ENCODE results near the gene ETFB.

Gene ETFB

DNA sequence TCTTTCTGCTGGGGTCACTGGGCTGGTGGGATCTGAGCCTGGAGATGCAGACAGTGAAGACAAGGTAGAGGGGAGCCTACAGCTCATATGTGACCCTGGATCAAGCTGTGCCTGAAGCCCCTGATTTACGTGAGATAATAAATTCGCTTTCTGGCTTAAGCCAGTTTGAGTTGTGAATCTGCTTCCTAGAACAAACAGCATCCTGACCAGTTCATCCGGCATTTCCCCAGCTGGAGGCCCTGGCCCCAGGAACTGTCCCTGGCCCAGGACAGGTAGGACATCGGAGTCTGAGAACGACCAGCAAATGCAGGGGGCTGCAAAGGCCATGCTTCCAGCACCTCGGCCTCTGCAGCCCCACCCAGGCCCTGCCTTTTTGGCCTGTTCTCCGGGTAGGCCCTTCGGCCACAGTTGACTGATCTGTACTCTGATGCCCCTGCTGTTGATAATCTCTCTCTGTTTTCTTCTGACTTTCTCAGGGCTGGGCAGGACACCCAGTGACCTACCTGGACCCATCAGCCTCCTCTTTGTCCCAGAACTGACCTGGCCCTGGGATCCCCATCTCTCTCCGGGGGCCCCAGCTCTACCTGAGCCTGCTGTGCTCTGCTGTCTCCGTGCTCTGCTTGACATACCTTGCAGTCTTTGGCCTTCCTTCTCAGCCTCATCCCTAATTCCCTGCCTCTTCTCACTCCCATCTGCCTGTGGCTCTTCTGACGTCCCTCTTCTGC, 14.8 kb downstream of the ETFB start:
- no peak for DNase-seq (ENCODE audit: low spot score)

DNA sequence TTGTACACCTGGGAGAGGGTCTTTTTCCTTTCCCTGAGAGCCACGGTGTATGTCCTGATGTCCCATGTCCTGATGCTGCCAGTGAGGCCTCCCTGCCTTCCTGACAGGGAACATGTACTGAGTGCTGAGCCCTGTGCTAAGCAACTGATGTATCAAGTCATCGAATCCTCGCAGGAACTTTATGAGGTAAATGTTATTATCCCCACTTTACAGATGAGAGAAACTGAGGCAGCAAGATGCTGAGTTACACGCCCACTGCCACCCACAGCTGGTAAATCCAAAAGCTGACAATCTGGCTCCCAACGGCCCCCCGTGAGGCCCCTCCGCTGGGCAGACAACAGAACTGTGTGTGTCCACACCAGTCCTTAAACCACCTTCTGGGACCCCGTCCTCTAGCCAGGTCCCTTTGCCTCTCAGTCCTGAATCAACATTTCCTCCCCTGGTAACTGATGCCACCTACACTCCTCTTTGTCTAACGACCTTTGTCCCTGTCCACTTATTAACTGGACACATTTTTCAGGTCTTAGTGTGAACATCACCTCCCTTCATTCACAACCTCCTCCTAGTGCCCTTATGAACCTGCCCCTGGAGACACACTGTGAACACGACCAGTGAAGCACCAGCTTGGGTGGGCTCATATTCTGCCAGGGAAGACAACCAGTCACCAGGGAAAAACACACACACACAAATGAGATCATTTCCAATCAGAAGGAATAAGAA, 18.8 kb downstream of the ETFB start:
- no peak for DNase-seq (ENCODE audit: low spot score)

DNA sequence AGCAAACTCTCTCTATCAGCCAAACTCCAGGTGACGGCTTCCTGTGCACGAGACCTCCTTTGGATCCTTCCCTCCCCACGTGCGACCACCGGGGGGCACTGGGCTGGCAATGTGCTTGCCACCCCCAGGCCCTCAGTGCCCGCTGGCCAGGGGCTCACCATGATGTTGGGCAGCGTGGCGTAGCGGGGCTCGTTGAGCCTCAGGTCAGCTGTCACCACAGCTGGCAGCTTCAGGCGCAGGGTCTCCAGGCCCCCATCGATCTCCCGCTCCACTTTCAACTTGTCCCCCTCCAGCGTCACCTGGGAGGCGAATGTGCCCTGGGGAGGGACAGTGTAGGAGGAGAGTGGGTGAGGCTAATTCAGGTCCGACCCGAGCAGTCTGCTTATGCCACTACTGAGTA, 19.4 kb downstream of the ETFB start:
- no peak for DNase-seq (ENCODE audit: low spot score)

DNA sequence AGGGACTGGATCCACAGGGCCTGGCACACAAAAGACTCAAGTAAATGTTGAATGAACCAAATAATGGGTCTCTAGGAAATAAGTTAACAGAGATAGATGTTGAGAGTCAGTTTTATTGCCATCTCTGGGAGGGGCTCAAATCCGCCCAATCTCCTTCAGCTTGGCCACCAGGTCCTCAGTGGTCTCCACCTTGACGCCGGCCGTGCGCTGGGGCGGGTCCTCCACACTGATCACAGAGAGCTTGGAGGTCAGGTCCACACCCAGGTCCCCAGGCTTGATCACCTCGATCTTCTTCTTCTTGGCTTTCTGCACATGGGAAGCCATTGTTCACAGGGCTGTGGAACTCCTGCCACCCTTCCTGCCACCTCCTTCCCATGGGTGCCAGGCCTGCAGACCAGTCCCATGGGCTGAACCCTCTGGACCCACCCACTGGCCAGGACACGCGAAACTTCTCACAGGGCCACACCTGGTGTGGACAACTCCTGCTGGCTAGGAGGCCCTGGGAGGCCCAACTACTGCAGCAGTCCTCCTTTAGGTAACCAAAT, 21.0 kb downstream of the ETFB start:
- no peak for DNase-seq (ENCODE audit: low spot score)

DNA sequence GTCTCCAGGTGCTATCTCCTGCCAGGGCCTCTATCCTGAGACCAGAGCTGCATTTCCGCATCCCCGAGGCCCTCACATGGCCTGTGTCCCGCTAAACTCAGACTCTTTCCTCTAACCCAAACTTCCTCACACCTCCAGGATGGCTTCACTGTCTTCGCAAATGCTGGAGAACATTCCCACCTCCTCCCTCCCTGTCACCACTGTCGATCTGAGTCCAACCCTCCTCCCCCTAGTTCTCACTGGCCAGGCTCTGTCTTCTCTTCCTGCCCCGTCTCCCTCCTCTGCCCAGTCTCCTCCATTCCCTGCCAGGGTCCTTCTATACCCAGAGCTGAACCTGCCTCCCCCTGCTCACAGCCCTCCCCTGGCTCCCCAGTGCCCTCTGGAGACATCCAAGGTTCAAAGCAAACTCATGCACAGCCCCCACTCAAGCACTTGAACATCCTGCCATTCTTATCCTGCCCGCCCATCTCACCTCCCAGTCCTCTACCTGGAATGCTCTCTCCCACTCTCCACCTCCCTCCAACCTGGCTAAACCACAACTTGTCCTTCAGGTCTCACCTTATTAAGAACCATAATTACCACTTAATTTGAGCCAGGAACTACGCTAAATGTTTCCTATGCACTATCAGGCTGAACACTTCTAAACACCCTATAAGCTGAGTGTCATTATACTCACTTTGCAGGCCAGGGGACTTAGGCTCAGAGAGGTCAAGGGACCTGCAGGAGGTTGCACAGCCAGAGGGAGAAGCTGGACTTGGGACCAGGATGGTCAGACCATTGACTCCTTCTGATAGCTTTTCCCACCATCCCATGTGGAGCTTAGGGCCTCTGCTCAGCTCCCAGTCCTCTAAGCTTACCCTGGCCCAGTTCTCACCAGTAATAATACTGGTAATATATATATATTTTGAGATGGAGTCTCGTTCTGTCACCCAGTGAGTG, 23.3 kb downstream of the ETFB start:
- DNase-seq (ENCODE audit: low spot score), result no peak

DNA sequence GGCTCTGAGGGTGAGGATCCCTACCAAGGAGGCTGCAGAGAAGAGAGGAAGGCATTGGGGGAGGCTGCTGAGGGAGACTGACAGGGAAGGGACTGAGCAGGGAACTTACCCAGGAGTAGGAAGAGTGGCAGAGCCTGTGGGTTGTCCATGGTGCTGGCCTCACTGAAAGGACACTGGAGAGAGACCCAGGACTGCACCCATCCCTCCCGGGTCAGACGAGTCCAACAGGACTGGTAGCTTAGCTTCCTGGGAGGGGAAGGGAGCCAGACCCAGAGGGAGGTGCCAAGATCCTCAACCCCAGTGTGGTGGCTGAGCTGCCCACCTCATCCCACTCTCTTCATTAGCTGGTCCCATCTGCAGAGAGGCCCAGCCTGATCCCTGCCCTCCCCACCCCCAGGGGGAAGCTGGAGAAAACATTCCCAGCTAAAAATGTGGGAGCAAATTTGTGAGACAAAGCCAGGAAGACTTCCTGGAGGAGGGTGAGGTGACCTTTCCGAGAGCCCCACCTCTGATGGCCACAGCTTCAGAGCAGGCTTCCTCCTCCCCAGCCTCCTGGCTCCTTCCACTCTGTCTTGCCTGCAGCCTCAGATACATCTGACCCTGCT, 24.1 kb downstream of the ETFB start, which contains the start of gene VSIG10L:
VSIG10L (minus strand) TSS at position 164 of the 605 bp plus-strand sequence; CDS start at position 149, 15 bp downstream.
- no peak for DNase-seq (ENCODE audit: low spot score)

DNA sequence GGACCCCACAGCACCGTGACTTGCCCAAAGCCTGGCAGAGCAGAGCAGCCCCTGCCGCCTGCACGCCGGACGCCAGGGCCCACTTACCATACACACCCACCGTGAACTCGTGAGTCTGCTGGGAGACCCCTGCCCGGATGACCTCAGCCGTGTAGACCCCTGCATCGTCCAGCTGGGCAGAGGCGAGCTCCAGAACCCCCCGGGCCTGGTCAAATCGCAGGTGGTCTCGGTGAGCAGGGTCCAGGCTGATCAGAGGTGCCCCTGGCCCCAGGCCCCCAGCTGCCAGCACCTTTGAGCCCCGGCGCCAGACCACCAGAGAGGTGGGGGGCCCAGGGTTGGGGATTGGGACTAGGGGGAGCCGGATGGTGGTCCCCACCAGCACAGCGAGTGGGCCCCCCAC, 25.1 kb downstream of the ETFB start:
- DNase-seq (ENCODE audit: low spot score), result no peak

DNA sequence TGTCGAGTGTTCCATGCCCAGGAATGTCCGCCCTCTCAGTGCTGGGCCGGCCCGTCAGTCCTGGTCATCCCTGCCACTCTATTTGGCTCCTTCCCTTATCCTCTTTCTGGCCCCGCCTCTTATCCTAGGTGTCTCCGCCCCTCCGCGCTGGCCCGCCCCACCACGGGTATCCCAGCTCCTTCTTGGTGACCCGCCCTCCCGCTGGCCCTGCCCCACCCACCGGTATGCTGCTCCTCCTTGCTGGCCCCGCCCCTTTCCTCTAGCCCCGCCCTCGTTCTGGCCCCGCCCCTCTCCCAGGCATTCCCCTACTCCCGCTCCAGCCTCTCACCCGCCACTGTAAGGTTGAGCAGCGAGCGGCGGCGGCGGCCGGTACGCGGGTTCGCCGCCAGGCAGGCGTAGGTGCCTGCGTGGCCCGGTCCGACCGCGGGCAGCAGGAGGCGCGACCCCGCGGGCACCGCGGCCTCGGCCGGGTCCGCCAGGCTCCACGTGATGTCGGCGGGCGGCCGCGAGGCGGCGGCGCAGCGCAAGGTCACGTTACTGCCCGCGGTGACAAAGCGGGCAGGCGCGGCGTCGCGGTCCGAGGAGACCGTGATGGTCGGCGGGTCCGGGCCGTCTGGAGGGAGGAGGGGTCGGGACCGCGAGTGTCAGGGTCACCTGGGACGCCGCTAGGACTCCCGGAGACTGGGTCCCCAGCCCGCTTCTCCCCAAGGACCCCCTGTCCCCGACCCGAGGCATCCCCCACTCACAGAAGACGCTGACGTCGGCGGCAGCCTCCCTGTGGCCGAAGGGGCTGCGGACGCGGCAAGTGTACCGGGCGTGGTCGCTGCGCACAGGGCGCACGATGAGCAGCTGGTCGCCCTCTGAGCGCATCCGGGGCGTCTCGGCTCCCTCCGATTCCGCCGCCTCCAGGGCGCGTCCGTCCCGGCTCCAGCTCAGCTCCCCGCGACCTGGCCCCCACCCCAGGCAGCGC, 26.2 kb downstream of the ETFB start:
- DNase-seq (ENCODE audit: low spot score), result peak; percentile 98

DNA sequence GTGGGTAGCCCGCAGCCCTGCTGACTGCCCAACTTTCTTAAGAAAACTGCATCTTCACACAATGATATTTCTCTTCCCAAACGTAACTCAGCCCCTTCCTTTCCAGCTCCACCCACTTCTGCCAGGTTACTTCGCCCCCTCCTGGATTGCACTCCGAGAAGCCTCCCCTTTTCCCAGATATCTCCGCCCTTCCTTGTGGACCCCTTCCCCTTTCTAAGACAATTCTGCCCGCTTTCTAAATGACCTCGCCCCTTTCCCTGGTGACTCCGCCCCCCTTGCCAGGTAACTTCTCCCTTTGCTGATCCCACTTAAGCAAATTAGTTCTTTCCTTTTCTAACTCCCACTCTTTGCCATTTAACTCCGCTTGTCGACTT, 26.9 kb downstream of the ETFB start:
- no peak for DNase-seq (ENCODE audit: low spot score)

DNA sequence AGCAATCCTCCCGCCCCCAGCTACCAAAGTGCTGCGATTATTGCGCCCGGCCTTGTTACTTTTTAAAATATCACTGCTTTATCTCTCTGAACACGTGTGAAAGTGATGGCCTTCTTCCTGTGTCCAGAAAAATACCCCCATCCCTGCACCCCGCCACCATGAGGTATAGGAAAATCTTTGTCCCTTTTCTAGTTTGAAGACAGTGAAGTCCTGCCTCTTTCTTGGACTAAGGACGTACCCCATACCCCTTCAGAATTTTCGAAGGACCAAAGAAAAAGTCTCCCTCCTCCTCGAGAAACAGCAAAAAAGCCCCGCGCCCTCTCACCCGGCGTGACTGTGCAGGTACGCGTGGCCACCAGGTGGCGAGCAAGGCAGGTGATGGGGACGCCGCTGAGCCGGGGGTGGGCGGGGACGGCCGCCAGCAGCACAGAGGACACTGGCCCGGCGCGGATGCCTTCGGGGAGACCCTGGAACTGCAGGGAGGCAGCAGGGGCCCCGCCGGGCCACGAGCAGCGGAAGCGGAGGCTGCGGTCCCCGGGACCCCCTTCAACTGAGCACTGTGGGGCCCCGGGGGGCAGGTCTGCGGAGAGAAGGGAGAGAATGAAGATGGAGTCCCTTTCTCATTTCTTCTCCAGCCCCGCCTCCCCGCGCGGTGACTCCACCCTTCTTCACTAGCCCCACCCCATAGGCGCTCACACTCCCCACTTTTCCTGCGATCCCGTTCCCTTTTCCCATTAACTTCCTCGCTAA, 27.4 kb downstream of the ETFB start:
- peak; percentile 91 for DNase-seq (ENCODE audit: low spot score)

DNA sequence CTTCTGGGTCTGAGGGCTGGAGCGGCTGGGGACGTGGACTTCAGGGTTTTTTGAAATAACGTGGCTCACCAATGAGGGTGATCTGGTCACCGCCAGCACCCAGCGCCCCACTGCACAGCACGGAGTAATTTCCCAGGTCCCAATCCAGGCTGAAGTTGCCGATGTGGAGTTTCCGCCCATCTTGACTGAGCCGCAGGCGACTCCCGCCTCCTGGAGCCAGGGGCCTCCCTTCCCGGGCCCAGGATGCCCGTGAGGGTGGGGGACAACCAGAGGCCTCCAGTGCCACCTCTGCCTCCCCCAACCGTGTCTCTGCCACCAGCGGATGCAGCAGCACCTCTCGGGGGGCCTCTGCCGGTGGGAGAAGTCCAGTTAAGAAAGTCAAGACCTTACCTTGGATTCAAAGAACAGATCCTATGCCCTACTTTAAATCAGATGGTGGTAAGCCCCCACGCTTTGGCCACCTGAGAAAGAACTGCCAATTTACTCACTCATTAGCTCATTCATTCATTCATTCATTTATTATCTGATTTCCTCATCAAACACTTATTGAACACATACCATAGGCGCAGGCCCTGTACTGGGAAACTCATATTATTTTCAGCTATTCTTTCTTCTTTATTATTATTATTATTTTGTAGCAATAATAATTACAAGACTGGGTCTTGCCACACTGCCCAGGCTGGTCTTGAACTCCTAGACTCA, 28.2 kb downstream of the ETFB start:
- no peak for DNase-seq (ENCODE audit: low spot score)

DNA sequence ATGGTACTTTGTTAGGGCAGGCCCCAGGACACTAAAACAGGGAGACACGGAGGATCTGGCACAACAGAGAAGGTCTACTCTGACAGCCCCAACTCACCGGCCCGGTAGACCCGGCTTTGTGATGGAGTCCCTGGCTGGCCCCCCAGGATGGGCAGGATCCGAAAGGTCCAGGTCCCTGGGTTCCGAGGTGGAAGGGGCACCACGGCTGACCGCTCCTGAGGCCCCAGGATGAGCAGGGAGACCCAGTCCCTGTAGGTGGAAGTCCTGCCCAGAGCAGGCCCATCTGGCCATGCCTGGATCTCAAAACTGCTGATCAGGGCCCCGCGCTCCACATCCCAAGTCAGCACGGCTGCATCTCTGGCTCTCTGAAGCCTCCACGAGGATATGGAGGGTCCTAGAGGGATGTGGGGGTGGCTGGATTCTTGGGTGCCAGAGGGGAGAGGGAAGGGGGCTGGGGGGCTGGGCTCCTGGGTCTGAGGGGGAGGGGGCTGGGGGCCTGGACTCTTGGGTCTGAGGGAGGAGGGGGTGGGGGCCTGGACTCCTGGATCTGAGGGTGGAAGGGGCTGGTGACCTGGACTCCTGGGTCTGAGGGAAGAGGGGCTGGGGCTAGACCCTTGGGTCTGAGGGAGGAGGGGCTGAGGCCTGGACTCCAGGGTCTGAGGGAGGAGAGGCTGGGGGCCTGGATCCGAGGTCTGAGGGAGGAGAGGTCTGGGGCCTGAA, 28.9 kb downstream of the ETFB start:
- DNase-seq (ENCODE audit: low spot score), result no peak

DNA sequence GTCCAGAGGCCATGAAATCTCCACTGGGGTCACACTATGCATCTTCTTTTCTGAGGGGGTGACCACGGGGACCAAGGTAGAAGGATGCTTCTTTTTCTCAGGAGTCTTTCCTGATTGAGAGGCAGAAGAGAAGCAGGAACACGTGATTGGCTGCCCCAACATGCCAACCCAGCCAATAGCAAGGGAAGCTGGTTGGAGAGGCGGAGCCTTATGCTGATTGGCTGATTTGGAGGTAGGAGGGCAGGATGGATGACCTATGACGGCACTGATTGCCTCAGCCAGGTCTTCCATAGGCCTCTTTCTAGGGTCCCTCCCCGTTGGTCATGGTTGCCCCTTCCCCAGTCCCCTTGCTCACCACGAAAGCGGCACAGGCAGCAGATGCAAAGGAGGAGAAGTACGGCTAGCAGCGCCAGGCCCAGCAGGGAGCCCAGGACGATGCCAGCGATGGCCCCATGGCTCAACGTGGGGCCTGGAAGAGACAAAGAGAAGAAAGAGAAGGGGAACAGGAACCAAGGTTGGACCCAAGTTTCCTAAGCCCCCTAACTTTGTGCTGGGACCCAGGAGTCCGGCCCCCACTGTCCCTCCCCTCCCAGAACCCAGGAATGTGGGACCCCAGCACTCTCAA, 32.2 kb downstream of the ETFB start:
- no peak for DNase-seq (ENCODE audit: low spot score)

DNA sequence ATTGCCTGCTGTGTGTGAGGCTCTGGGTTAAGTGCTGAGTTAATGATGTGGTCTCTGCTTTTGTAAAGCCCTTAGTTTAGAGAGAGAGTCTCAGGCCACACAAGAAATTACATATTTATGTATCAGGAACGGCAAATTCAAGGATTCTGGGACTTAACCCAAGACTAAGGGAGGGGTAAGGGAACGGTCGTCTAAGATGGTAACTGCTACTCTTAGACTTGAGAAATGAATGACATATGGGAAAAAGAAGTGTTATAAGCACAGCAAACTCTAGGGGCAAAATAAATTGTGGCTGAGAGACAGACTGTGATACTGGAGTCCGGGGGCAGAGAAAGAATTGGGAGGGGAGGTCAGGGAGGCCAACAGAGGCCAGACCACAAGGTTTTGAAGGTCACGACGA, 34.5 kb downstream of the ETFB start:
- no peak for DNase-seq (ENCODE audit: low spot score)

DNA sequence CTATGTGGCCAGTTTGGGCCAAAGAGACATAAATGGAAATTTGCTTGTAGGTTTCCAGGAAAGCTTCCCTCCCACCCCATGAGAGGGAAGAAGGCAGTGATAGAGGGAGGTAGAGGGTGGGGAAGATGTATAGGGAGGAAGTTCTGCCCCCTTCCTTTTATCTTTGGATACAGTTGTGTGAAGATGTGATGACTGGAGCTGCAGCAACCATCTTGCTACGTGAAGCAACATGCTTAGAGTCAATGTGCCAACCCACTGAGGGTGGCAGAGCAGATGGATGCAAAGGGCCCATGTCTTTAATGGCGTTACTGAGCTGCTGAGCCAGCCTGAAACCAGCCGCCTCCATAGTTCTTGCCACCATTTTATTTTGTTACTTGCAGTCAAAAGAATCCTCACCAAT, 35.0 kb downstream of the ETFB start:
- no peak for DNase-seq (ENCODE audit: low spot score)

DNA sequence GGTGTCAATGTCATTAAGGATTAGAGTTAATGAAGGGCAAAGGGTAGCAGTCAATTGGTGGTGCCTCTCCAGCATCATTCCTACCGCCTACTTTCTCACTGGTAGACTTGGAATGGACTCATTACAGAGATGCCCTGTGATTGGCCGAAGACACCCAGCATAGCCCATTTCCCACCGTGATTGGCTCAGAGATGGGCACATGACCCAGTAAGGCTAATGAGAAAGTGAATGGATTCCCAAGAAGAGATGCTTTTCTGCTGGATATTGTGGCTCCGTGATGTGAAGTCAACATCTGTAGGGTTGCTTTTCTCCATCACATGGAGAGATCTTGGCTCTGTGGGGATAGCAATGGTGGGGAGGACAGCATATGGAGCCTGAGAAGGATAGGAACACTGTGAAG, 35.8 kb downstream of the ETFB start:
- DNase-seq (ENCODE audit: low spot score), result no peak

DNA sequence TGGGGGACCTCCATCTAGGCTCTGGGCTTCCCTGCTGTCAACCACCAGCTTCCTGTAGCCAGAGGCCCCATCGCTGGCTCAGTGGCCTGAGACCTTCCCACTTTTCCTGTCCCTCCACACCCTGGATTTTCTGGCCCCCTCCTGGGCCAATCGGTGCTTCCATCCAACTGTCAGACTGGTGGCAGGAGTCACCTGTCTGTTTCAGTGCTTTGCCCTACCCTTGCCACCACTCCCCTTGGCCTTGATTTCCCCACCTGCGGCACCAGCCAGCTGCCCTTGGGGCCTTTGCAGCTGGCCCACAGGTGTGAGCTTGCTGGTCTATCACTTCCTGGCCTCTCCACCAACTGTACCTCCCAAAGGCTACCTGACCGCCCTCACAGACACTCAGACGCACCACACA, 36.8 kb downstream of the ETFB start:
- DNase-seq (ENCODE audit: low spot score), result no peak

All from hepatic stellate cell (primary cell).